Measurements from ENCODE around the gene FZR1.
A peak's percentile ranks its signal among the peaks of the same experiment; 100 is the strongest.
"Not testable (repeated sequence)": the region's sequence is repeated elsewhere in the genome, so short reads cannot be mapped to it uniquely, and the experiment has no call there.

Gene FZR1

DNA sequence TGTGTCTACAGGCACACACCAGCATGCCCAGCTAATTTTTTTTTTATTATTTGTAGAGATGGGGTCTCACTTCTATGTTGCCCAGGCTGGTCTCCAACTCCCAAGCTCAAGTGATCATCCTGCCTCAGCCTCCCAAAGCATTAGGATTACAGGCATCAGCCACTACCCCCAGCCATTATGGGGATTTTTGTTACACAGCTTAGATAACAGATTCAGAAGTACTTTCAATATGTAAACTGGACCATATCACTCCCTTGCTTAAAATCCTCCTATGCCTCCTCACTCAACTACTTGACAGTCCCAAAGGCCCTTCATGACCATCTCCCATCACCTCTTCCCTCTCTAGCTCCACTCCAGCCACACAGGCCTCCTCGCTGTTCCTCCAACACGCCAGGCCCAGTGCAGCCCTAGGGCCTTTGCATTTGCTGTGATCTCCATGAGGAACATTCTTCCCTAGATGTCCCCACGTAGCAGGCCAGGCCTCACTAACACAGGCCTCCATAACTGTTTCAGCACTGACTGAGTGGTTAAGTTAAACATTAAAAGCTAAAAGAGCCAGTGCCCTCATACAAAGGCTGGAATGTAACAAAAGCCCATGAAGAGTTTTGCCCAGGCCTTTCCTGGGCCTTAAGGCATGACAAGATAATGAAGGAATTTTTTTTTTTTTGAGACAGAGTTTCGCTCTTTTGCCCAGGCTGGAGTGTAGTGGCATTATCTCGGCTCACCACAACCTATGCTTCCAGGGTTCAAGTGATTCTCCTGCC is 8.2 kb upstream of the FZR1 start:
- no peak for DNase-seq

DNA sequence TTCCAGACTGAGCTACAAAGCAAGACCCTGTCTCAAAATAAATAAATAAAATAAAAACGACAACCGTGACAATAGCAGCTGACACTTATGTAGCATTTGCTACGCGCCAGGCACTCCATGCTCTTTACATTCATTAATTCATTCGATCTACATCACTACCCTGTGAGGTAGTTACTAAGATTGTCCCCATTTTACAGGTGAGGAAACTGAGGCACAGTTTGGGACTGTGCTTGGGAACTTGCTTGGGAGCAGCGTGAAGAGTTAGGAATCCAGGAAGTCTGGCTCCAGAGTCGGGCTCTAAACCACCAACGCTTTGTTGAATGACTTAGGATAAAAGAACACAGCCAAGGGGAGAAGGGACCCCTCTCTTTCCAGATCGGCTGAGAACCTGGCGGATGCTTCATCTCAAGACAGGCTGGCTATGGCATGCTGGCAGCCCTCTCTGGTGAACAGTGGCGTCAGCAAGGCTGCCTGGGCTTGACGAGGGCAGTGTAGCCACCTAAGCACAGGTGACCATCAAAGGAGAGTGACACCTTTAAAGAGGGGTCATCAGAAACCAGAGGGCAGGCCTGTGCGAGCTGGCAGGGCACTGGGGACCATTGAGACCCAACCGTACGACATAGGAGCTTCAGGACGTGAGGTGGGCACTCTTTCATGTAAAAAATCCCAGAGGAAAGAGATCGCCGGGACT is 6.2 kb upstream of the FZR1 start:
- DNase-seq, result no peak

DNA sequence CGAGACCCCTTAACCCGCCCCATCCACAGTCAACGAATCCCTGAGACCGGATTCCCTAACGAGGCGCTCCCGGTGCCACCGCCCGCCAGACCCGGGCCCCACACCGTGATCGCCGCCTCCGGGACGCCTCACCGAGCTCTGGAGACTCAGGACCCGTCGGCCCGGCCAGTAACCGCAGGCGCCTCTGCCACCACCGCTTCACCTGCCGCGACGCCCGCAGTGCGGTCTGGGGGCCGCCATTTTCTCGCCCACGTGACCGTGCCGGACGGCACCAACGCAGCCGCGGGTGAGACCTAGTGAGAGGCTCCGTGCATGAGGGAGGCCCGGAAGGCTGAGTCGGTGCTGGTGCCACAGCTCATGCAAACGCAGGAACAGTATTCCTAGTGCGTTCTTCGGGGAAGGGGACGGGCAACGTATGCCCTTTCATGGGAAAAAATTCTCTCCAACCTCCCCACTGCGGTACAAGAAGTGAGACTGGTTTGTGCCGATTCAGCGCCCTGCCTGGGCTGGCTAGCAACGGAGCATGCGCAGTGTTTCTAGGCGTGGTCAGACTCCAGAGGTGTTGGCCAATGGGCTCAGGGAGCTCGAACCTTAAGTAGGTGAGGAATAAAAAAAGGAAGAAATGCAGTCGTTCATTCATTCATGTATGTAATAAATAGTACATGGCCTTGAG is 5.5 kb upstream of the FZR1 start, which contains the start of gene DOHH:
DOHH (minus strand) TSS at position 246 of the 673 bp plus-strand sequence. CDS start 3,860 bp downstream, outside the sequence.
- DNase-seq, result peak; percentile 95

DNA sequence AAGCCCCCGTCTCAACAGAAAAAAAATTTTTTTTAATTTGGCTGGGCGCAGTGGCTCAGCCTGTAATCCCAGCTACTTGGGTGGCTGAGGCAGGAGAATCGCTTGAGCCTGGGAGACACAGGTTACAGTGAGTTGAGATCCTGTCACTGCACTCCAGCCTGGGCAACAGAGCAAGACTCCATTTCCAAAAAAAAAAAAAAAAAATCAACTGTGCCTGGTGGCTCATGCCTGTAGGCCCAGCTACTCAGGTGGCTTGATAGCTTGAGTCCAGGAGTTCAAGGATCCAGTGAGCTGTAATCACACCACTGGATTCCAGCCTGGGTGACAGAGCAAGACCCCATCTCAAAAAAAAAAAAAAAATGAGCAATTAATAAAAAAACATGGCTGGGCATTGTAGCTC is 4.3 kb upstream of the FZR1 start:
- DNase-seq, result no peak

DNA sequence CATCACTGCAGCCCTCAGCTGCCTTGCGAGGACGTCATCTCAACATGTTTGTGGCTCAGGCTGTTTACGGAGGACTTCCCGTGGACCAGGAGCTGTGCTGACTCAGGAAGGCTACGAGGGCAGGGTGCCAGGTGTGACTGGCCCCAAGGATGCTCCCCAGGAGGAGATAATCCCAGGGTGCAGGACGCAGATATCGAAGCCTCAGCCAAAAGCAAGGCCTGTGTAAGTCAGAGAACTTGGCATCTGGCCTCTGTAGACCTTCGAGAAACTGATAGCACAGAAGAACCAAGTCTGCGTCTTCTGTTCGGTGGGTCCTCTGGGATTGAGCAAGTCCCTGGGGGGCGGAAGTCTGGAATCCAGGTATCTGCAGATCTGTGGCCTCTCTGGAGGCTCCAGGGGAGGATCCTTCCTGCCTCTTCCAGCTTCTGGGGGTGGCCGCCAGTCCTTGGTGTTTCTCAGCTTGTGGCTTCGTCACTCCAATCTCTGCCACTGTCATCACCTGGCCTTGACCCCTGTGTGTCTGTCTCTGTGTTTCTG is 3.0 kb upstream of the FZR1 start:
- DNase-seq, result no peak

DNA sequence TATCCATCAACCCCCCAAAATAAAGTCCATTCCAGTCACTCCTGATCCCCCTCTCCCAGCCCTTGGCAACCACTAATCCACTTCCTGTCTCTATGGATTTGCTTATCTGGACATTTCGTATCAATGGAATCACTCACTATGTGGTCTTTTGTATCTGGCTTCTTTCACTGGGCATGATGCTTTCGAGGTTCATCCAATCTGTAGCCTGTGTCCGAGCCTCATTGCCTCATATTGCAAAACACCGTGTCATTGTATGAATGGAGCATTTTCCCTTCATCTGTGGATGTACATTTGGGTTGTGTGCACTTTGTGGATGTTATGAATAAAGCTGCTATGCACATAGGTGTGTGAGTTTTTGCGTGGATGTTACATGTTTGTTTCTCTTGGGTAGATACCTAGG is 1.4 kb upstream of the FZR1 start:
- DNase-seq, result no peak

DNA sequence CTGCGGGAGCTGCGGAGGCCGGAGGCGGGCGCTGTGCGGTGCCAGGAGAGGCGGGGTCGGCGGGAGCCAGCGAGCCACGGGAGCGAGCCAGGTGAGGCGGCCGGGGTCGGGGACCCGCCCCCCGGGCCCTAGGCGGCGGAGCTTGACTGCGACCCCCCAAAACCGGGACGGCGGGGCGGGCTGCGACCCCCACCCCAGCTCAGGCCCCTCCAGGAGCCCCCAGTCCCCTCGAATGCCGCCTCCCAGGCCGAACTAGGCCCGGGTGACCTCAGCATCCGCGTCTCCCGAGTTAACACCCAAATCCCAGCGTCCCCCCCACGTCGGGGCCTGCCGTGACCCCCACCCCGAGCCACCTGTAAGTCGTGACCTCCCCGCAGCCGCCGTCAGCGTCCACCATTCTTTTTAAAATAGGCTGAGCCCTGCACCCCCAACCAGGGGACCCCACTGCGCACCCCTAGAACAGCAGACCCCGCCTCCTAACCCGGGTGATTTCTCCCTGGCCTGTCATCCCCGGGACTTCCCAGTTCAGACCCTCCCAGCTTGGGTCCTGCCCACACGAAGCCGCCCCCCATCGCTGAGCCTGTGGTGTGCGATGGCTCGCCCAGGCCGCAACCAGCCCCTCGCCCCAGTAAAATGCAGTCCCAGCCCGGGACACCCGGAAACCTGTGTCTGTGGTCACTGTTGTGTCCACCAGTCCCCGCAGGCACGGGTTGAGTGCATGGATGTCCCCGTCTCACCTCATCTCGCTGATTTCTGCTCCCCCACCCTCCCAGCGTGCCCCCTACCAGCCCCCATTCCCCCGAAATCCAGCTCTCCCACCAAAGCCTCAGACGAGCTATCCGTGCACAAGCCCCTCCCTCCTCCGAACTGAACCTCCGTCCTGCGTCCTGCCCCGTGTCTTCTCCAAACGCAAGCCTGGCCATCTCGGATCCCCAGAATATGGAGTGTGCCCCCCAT is 551 bp downstream of the FZR1 start:
- peak; percentile 6 for DNase-seq

DNA sequence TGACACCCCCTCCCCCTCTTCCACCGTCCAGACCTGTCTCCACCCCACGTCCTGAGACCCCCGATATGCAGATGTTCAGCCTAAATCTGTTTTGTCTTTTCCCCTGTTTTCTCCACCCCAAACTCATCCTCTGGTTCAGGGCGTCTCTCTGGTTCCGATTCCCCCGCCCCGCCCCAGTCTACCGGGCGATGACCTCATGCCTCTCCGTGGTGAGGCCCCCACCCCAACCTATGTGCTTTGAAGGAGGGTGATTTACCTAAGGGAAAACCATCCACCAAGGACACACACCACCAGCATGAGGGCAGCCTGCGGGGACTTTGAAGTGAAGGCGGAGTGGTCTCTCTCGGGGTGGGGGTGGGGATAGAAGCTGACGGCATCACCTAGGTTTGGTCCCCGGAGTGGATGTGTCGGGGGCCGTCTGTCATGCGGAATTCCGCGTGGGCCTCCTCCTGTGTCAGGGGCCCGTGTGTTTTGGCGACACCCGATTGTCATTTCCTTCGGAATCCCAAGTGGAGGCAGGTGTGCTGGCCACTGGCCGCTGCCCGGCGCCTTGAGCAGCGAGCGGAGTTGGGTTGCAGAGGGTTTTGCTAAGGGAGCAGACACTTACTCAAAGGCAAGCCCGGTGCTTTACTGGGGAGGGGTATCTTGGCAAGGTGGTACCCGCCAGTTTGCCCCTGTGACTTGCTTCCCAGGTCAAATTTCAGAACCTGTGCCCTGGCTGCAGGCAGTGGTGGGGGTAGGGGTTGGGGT is 1.4 kb downstream of the FZR1 start:
- peak; percentile 50 for DNase-seq

DNA sequence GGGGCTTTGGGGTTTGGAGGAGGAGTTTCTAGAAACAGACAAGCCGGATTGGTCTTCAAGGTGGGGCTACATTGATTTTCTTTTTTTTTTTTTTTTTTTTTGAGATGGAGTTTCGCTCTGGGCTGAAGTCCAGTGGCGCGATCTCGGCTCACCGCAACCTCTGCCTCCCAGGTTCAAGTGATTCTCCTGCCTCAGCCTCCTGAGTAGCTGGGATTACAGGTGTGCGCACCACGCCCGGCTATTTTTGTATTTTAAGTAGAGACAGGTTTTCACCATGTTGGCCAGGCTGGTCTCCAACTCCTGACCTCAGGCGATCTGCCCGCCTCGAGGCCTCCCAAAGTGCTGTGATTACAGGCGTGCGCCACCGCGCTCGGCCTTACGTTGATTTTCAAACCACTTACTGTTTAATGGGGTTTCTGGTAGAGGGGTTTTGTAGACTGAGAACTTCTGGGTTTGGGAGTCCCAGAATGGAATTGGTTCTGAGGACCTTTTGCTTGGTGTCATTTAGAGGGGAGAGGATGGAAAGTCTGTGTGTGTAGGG is 2.1 kb downstream of the FZR1 start:
- DNase-seq, result not testable (repeated sequence)

DNA sequence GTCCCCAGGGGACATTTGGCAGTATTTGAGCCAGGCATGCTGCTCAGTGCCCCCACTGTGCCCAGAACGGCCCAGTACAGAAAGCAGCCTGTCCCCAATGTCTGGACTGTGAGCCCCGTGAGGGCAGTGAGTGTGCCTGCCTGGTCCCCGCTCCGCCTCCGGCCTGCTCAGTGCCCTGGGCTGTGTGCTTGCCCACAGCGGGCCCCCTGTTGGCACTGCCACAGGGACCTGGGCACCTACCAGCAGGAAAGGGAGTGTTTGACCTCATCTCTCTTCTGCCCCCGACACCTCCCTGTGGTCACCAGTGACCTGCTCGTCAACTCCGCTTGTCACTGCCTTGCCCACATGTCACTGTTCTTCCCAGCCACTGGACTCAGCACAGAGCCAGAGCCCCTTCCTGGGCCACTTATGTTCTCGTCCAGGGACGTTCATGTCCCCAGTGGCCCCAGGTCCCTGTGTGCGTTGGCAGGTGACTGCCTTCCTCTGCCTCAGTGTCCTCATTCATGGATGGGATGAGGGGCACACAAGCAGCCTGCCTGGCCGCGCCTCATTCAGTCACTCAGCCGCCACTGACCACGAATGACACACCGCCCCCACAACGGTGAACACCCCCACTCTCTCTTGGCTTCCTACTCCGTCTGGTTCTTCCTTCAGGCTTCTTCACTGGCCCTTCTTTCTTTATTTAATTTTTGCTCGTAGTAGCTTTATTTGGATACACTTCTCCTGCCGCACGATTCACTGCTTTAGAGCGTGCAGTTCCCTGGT is 2.8 kb downstream of the FZR1 start:
- no peak for DNase-seq

DNA sequence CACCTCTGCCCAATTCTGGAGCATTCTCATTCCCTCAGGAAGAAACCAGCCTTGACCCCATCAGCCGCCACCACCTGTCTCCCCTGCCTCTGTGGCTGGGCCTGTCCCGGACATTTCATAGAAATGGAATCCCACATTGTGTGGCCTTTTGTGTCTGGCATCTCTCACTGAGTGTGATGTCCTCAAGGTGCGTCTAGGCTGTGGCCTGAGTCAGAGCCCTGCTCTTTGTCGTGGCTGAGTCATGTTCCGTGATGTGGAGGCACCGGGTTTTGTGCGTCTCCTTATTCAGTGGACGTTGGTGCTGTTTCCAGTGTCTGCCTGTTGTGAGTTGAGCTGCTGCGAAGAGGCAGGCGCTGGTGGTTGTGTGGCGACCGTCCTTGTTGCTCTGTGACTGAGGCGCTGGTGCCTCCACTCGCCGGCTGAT is 3.5 kb downstream of the FZR1 start:
- DNase-seq, result peak; percentile 28

DNA sequence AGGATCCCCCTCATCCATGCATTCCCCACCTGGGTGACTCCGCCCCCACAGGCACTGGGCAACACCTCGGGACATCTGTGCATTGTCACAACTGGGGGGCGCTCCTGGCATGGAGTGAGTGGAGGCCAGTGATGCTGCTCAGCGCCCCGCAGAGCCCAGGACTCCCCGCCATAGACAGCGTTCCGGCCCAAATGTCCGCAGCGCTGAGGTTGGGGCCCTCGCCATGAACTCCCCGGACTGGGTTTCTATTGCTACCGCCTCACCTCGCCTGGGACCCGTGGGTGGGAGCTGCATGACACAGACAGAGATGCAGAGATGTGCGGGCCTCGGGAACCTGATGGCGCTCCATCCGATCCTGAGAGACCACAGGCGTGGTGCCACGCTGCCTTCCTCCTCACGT is 4.6 kb downstream of the FZR1 start:
- DNase-seq, result no peak

DNA sequence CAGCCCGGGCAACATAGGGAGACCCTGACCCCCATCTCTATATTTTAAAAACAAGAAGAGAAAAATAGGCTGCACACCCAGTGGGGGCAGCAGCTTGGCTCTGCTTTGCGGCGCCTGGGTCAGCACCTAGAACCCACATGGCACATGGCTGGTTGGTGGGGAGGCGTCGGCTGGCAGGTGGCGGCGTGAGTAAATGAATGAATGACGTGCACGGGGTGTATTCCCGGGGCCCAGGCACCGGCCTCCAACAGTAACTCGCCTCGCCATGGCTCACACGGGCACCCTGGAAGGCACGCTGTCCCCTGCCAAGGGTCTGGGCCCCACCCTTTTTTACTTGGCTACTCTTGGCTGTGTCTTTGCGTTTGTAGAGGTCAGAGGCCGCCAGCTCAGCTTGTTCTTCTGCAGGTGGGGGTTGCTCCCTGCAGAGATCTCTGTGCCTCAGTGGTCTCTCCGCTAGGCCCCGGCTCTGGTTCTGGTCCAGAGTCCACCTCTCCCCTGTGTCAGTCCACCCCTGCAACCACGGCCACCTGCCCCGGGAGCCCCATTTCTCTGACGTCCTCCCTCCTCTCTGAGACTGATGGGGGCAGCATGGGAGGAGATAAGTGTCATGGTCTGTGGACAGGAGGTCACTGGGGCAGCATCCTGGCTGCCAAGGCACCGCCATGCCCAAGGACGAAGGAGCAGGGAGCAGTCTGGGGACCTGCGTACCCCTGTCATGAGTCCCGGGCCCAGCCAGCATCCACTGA is 5.6 kb downstream of the FZR1 start:
- no peak for DNase-seq

DNA sequence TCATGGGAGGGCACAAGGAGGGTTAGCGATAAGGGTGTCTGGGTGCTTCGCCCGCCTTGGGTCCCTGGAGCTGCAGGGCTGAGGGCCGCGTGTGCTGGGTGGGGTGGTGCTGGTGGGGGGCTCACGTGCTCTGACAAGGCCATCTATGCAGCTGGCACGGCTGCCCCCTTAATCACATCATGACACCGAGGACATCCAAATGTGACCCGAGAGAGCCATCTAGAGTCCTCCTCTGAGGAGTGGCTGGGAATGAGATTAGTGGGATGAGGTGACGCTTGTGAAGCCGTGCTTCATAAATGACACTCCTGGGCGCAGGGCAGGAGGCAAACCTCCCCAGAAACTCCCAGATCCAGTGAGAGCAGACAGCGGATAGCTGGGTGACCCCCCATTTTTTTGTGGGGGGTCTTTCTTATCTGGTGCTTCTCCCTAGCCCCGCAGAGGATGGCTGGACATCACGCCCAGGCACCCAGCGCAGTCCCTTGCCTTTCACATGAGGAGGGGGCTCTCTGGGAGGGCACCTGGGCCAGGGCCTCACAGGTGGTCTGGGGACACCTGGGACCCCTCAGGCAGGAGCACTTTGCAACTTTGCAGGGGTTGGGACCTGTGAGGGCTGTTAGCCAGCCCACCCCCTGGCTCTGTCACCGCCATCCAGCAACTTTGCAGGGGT is 6.6 kb downstream of the FZR1 start:
- no peak for DNase-seq

DNA sequence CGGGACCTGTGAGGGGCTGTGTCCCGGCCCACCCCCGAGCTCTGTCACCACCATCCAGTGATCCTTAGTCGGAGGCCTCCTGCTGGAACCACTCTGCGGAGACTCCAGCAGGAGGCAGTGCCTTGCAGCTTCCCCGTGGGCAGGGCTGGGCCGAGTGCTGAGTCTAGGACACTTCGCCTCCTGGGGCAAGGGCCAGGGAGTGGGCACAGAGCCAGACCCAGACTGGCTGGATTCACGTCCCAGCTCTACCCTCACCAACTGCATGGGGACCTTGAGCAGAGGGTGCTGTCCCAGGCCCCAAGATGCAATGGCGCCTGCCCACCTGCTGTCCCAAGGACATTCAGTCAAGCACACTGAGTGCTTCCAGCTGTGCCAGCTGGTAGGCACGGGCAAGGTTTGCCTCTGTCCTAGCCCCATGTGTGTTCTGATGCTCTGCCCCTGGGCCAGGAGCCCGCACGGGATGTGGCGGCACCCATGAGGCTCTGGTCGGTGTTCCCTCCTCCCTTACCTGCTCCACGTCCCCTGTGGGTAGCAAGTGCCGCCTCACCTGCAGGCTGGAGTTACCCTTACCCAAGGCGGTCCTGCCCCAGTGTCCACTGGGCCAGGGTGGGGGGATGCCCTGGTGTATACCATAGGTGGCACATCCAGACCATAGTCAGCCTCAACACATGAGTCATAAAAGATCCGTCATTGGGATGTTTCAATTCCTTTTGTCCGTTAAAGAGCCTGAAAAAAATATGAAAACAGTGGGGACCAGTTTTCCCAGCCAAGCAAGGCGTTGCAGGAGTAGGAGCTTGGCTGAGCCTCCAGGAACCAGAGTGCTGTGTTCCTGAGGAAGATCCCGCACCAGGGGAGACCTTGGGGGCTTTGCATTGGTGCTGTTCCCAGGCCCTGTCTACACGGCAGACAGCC is 7.4 kb downstream of the FZR1 start:
- no peak for DNase-seq

DNA sequence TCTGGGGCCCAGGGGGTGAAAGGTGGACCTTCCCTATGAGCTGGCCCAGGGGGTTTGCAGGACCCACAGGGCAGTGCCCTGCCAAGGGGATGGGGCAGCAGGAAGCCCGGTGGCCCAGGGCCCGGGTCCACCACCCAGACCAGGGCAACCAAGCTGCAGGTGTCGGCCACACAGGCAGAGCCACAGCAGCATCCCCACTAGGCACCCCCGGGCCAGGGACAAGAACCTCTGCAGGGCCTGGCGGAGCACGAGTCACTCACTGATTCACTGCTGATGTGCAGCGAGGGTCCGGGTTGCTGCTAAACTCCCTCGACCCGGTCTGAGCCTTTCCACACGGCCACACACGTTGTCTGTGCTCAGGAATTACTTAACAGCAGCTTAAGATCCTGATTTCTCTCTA is 8.8 kb downstream of the FZR1 start:
- no peak for DNase-seq

DNA sequence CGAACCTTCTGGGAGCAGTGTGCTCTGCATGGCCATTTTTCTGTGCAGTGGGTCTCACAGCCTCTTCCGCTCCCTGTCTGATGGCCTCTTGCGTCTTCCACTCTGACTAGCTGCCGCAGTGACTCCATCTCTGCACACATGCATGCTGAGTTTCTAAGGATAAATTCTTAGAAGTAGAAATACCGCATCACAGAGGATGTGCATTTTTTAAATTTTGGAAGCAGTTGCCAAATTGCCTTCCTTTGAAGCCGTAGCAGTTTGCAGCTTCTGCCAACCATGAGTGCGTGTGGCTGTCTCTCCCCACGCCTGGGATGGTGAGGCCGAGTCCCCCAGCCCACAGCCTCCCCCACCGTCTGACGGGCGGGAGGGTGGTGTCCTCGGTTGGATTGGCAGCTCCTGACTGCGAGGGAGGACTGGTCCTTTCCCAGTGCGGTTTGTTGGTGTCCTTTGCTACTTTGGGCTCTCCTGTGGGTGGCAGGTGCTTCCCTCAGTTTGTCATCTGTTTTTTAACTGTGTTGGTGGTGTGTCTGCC is 9.8 kb downstream of the FZR1 start:
- no peak for DNase-seq

DNA sequence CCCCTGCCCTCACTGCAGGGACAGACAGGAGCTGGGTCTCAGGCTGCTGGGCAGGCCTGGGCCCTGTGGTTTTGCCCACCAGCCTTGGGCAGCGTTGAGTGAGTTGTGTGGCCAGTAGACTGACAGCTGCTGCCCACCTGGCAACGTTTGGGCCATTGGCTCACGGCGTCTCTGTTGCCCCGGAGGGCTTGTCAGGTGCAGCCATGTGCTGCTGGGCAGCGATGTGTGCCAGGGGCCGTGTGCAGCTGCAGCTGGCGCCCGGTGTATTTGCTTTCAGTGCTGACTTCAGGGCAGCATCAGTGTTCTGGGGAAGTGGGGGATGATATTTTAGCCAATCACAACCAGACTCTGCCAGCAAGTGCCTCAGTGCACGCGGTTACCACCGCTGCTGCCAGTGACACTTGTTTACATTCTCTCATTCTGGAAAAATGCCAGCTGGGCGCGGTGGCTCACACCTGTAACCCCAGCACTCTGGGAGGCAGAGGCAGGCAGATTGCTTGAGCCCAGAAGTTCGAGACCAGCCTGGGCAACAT is 10.6 kb downstream of the FZR1 start:
- no peak for DNase-seq

All from stimulated activated naive CD4-positive, alpha-beta T cell treated with Interleukin-2 at 50 U/mL for 16 hours (primary cell).